ENCODE measurements around the gene TCAP.
"Not testable (repeated sequence)": the region's sequence is repeated elsewhere in the genome, so short reads cannot be mapped to it uniquely, and the experiment has no call there.

The TCAP gene

DNA sequence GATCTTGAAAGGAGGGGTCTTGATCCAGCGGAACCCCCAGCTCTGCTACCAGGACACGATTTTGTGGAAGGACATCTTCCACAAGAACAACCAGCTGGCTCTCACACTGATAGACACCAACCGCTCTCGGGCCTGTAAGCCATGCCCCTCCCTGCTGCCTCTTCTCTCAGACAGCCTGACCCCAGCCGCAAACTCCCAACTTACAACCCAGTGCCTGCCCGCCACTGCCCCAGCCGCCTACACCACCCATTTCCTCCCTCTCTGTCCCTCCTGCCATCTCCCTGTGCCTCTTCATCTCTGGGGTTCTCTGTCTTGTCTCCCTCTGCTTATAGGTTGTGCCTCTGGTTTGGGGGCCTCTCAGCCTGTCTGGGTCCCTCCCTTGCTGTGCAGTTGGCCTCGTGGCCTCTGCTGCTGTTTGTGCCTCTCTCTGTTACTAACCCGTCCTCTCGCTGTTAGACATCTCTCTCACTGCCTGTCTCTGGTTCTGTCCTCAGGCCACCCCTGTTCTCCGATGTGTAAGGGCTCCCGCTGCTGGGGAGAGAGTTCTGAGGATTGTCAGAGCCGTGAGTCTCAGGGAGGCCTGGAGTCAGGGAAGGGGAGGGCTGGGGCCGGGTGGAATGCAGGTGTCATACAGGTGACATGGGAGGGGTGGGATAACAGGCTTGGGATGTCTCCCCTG, 44.3 kb downstream of the TCAP start:
- DNase-seq, result no peak

GRCh38 chr17:39709998-39710964, 45.1 kb downstream of the TCAP start:
- DNase-seq, result no peak

DNA sequence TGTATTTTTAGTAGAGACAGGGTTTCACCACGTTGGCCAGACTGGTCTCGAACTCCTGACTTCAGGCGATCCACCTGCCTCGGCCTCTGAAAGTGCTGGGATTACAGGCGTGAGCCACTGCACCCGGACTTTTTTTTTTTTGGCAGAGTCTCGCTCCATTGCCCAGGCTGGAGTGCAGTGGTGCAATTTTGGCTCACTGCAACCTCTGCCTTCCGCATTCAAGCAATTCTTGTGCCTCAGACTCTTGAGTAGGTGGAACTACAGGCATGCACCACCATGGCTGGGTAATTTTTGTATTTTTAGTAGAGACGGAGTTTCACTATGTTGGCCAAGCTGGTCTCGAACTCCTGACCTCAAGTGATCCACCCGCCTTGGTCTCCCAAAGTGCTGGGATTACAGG, 45.9 kb downstream of the TCAP start:
- not testable (repeated sequence) for DNase-seq

GRCh38 chr17:39711851-39712250, 46.7 kb downstream of the TCAP start:
- DNase-seq, result no peak

DNA sequence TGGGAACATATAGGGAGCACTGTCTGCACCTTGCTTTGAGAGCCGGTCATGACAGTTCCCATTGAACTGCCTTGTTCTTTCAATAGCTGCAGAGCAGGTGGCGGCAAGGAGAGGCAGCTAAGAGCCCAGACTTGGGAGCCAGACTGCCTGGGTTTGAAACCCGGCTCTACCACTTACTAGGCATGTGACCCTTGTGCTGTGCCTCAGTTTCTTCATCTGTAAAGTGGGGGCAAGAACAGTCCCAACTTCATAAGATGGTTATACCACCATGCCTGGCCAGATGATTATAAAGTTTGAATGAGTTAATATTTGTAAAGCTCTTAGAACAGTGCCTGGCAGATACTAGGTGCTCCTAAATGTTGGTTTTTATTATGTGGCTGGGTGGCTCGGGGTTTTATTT, 49.1 kb downstream of the TCAP start:
- no peak for DNase-seq

GRCh38 chr17:39715375-39716072, 50.4 kb downstream of the TCAP start:
- DNase-seq, result no peak
